Progenitor cell of endocrine pancreas (in vitro differentiated cells): Measurements from ENCODE around the gene FER1L5. TPM values are rescaled to one million over a fixed set of nuclear protein-coding genes. Genes with fewer than 3 reads are reported as not detected.

Experiments
- DNase-seq: peaks from one replicate; pipeline ENCODE4 v3.0.0; 2021; ENCODE audit warnings: low spot score; ENCODE audit not compliant: unreplicated experiment
- H3K27ac Mint-ChIP-seq: 2 replicates; pipeline ENCODE4 v1.8.0; 2021; ENCODE audit warnings: mild to moderate bottlenecking, moderate library complexity, mixed read lengths
- H3K27me3 Mint-ChIP-seq: 2 replicates; pipeline ENCODE4 v1.8.0; 2021; ENCODE audit warnings: mixed read lengths
- H3K36me3 Mint-ChIP-seq: 2 replicates; pipeline ENCODE4 v1.8.0; 2022; ENCODE audit warnings: mixed read lengths; ENCODE audit not compliant: insufficient read depth
- H3K4me1 Mint-ChIP-seq: 2 replicates; pipeline ENCODE4 v1.8.0; 2021; ENCODE audit warnings: low read depth, mixed read lengths
- H3K4me3 Mint-ChIP-seq: 2 replicates; pipeline ENCODE4 v1.8.0; 2021; ENCODE audit warnings: low read depth, mild to moderate bottlenecking, moderate library complexity, mixed read lengths
- H3K9me3 Mint-ChIP-seq: 2 replicates; pipeline ENCODE4 v1.8.0; 2021; ENCODE audit warnings: low read depth, mixed read lengths
- total RNA-seq: library from RNA; stranded (reverse); gene quantifications from 2 replicates; pipeline ENCODE4 v1.2.1, GENCODE V29; 2021
- TF ChIP-seq, protein P1 (sequence below): fragments of 200-600 bp; sonication (generic); IDR thresholded peaks from one replicate; pipeline ENCODE4 v1.5.0; 2021; ENCODE audit warnings: antibody characterized with exemption, mild to moderate bottlenecking; ENCODE audit not compliant: unreplicated experiment

The FER1L5 gene
- total RNA-seq, 1 donor from 2014 or later = 1.5 TPM

GRCh38 chr2:96601382-96602292, 40.9 kb upstream of the FER1L5 start:
- DNase-seq = no peak
- TF ChIP-seq, protein P1, sequence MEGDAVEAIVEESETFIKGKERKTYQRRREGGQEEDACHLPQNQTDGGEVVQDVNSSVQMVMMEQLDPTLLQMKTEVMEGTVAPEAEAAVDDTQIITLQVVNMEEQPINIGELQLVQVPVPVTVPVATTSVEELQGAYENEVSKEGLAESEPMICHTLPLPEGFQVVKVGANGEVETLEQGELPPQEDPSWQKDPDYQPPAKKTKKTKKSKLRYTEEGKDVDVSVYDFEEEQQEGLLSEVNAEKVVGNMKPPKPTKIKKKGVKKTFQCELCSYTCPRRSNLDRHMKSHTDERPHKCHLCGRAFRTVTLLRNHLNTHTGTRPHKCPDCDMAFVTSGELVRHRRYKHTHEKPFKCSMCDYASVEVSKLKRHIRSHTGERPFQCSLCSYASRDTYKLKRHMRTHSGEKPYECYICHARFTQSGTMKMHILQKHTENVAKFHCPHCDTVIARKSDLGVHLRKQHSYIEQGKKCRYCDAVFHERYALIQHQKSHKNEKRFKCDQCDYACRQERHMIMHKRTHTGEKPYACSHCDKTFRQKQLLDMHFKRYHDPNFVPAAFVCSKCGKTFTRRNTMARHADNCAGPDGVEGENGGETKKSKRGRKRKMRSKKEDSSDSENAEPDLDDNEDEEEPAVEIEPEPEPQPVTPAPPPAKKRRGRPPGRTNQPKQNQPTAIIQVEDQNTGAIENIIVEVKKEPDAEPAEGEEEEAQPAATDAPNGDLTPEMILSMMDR = no peak
- H3K36me3 Mint-ChIP-seq = peaks cover 32% of the 10 kb centered on the region
- no peaks in the 10 kb centered on the region for H3K9me3 Mint-ChIP-seq
- no peak overlapping the region for H3K4me3 Mint-ChIP-seq
- H3K27ac Mint-ChIP-seq = peak overlapping the region; percentile 76
- peaks cover 7% of the 10 kb centered on the region for H3K4me1 Mint-ChIP-seq
- no peaks in the 10 kb centered on the region for H3K27me3 Mint-ChIP-seq

- no peak for DNase-seq
- no peaks in the 10 kb centered on the region for H3K9me3 Mint-ChIP-seq
- H3K4me3 Mint-ChIP-seq = no peak overlapping the region
- no peaks in the 10 kb centered on the region for H3K27me3 Mint-ChIP-seq
- H3K4me1 Mint-ChIP-seq = peaks cover 7% of the 10 kb centered on the region
- TF ChIP-seq, protein P1 = no peak
- H3K36me3 Mint-ChIP-seq = peaks cover 34% of the 10 kb centered on the region
- no peak overlapping the region for H3K27ac Mint-ChIP-seq
These were observed 40.2 kb upstream of the FER1L5 start for GRCh38 chr2:96602330-96602823.

- DNase-seq = no peak
- Mint-ChIP-seq H3K36me3 (peaks cover 35% of the 10 kb centered on the region), H3K27me3 (no peaks in the 10 kb centered on the region), H3K9me3 (no peaks in the 10 kb centered on the region), H3K4me3 (no peak overlapping the region), H3K27ac (peak overlapping the region; percentile 43), H3K4me1 (peaks cover 7% of the 10 kb centered on the region)
- TF ChIP-seq, protein P1 = peak; percentile 47
These were observed 38.5 kb upstream of the FER1L5 start for GRCh38 chr2:96604104-96604503.

DNA sequence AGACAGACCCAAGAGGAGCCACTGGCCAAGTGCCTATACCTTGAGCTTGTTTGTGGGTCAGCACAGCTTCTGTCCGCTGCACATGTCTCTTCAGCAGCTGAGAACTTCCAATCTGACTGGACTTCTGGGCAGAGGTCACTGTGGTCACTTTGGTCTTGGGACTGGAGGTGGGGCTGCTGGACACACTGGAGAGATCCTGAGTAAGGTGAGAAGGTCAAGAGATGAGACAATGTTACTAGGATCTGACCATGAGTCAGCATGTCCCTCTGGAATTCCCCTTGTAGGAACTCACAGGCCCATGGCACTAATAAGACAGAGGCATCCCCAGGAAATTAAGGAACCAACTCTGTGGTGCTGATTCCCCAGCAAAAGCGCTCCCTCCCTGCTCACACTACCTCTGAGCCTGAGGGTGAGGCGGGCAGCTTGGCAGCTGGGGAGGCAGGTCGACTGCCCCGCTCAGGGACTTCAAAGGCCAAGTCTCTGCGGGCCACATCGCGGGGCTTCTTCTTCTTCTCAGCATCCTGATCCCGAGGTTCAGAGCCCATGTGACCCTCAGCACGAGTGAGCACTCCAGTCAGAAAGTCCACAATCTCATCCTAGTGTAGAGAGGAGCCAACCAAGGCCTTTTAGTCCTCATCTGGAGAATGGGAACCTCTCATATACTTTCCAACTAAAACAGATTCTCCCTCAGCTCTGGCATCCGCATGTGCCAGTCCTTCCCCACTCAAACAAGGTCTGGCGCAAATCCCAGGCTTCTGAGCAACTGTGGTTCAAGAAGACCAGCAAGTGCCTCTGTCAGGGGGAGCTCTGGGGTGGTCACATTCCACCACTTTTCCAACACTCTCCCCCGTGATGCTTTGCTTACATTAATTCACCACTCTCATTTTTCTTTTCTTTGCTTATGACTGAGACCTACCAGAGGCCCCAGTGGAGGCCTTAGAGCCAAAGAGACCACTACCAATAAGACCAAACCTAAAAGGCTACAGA, 33.8 kb upstream of the FER1L5 start:
- H3K4me3 Mint-ChIP-seq = no peak overlapping the region
- no peaks in the 10 kb centered on the region for H3K4me1 Mint-ChIP-seq
- peaks cover 40% of the 10 kb centered on the region for H3K36me3 Mint-ChIP-seq
- H3K27ac Mint-ChIP-seq = peak overlapping the region; percentile 71
- no peak for DNase-seq
- H3K9me3 Mint-ChIP-seq = no peaks in the 10 kb centered on the region
- TF ChIP-seq, protein P1 = no peak
- H3K27me3 Mint-ChIP-seq = no peaks in the 10 kb centered on the region

- no peak overlapping the region for H3K27ac Mint-ChIP-seq
- no peak overlapping the region for H3K4me3 Mint-ChIP-seq
- no peaks in the 10 kb centered on the region for H3K27me3 Mint-ChIP-seq
- H3K36me3 Mint-ChIP-seq = peaks cover 20% of the 10 kb centered on the region
- TF ChIP-seq, protein P1 = no peak
- peaks cover 4% of the 10 kb centered on the region for H3K4me1 Mint-ChIP-seq
- no peak for DNase-seq
- H3K9me3 Mint-ChIP-seq = no peaks in the 10 kb centered on the region
These were observed 26.4 kb upstream of the FER1L5 start for GRCh38 chr2:96616128-96616527.
